HepG2 (cell line): ENCODE measurements around the gene ADPRHL1. TPM values are rescaled to one million over a fixed set of nuclear protein-coding genes. Genes with fewer than 3 reads are reported as not detected.

Source experiments
- ATAC-seq: fragments of 200-7000 bp; cut with Tn5 transposase; 3 replicates; pipeline ENCODE4 v1.9.1; 2020; ENCODE audit warnings: mild to moderate bottlenecking, moderate library complexity
- BruUV-seq: library from RNA; stranded (reverse); fragments of 400-500 nt; replicated peaks from 2 replicates; lab custom pipeline; 2021; lab: Mats Ljungman, UMichigan
- CTCF ChIA-PET: fragments of 300-600 bp; formaldehyde crosslinking; extraction: SDS; loops from one replicate; lab custom pipeline; 2021; ENCODE audit warnings: low total read pairs, inconsistent platforms, low intra/inter-chr PET ratio; lab: Yijun Ruan, JAX
- POLR2A ChIA-PET: fragments of 350-600 bp; sonication (Branson Sonifier 250); formaldehyde crosslinking; loops from one replicate; lab custom pipeline; 2020; ENCODE audit warnings: antibody characterized with exemption, inconsistent platforms; lab: Yijun Ruan, JAX
- DNase-seq: peaks from one replicate; pipeline ENCODE4 v3.0.0-alpha.2; 2015; ENCODE audit warnings: low spot score
- FAIRE-seq: peaks from 3 replicates; lab custom pipeline; 2011; peaks lifted over from hg19 to GRCh38; lab: Jason Lieb, UNC
- H2AFZ ChIP-seq: one replicate; pipeline ENCODE4 v1.6.1; 2011; ENCODE audit warnings: low read length, inconsistent platforms
- H3K27ac ChIP-seq: fragments of 300-600 bp; 3 replicates; pipeline ENCODE4 v1.8.0; 2011; ENCODE audit warnings: mixed run types, mild to moderate bottlenecking, mixed read lengths, low read length, inconsistent platforms; ENCODE audit not compliant: insufficient read depth; ENCODE audit errors: extremely low read length
- H3K27me3 ChIP-seq, 2 experiments: fragments of 200-600 bp in 1 of 2; 2 replicates in 1 of 2; 3 replicates in 1 of 2; pipeline versions ENCODE4 v1.6.0 to v1.8.0; 2011; ENCODE audit warnings: low read length in 2 of 2, mild to moderate bottlenecking in 2 of 2, moderate library complexity in 2 of 2, inconsistent platforms in 1 of 2; ENCODE audit not compliant: insufficient read depth in 2 of 2, control insufficient read depth in 1 of 2
- H3K36me3 ChIP-seq, 2 experiments: fragments of 200-600 bp in 1 of 2; replicated peaks in 1 of 2; 2 replicates in 1 of 2; 3 replicates in 1 of 2; pipeline versions ENCODE4 v1.5.1 to v1.8.0; 2011; ENCODE audit warnings: low read length in 2 of 2, inconsistent platforms in 1 of 2; ENCODE audit not compliant: insufficient read depth in 2 of 2, control insufficient read depth in 1 of 2
- H3K4me1 ChIP-seq: 2 replicates; pipeline ENCODE4 v1.5.1; 2012; ENCODE audit warnings: low read length, inconsistent platforms; ENCODE audit not compliant: insufficient read depth
- H3K4me2 ChIP-seq: 2 replicates; pipeline ENCODE4 v1.6.0; 2011; ENCODE audit warnings: low read depth, low read length, inconsistent platforms
- H3K4me3 ChIP-seq, 3 experiments: fragments of 200-600 bp in 1 of 3; sonication (generic), shearing (Covaris generic) in 1 of 3; replicated peaks in 1 of 3; 2 replicates each; pipeline ENCODE4 v1.5.1; 2011 to 2016; ENCODE audit warnings: low read length in 3 of 3, inconsistent platforms in 2 of 3, low read depth in 2 of 3, mild to moderate bottlenecking in 2 of 3, control low read depth in 1 of 3, mixed read lengths in 1 of 3; ENCODE audit not compliant: insufficient read depth in 1 of 3
- H3K79me2 ChIP-seq: one replicate; pipeline ENCODE4 v1.6.1; 2011; ENCODE audit warnings: low read length, inconsistent platforms; ENCODE audit not compliant: insufficient read depth
- H3K9ac ChIP-seq: 2 replicates; pipeline ENCODE4 v1.6.0; 2011; ENCODE audit warnings: mild to moderate bottlenecking, low read depth, low read length, inconsistent platforms; ENCODE audit not compliant: insufficient read depth
- H3K9me3 ChIP-seq: 2 replicates; pipeline ENCODE4 v1.5.1; 2012; ENCODE audit warnings: mild to moderate bottlenecking, low read length
- H4K20me1 ChIP-seq: 2 replicates; pipeline ENCODE4 v1.6.0; 2011; ENCODE audit warnings: inconsistent platforms, mild to moderate bottlenecking, low read length, moderate library complexity; ENCODE audit not compliant: insufficient read depth
- AKAP8 ChIP-seq: sonication (generic); formaldehyde crosslinking; IDR thresholded peaks from 2 replicates; pipeline ENCODE4 v1.5.1; 2020; ENCODE audit warnings: mild to moderate bottlenecking, missing genetic modification reagents
- ATF7 ChIP-seq, 2 experiments: fragments of 450-650 bp in 1 of 2; sonication (generic) in 1 of 2; formaldehyde crosslinking in 1 of 2; IDR thresholded peaks; 2 replicates each; pipeline versions ENCODE4 v1.4.0 to v1.6.1; 2016 to 2020; ENCODE audit warnings: antibody characterized with exemption in 1 of 2, mild to moderate bottlenecking in 1 of 2, missing genetic modification reagents in 1 of 2
- CBFB ChIP-seq: sonication (generic); formaldehyde crosslinking; IDR thresholded peaks from 2 replicates; pipeline ENCODE4 v1.4.0; 2020; ENCODE audit warnings: missing genetic modification reagents
- CEBPB ChIP-seq: IDR thresholded peaks from 2 replicates; pipeline ENCODE4 v1.6.1; 2011; ENCODE audit warnings: low read depth, low read length, improper control_type of control experiment, borderline replicate concordance
- RORA ChIP-seq: sonication (generic); formaldehyde crosslinking; IDR thresholded peaks from 2 replicates; pipeline ENCODE4 v1.5.0; 2020; ENCODE audit warnings: mild to moderate bottlenecking, missing genetic modification reagents, moderate library complexity
- SRSF4 ChIP-seq: fragments of 200-400 bp; formaldehyde crosslinking; IDR thresholded peaks from one replicate; pipeline ENCODE4 v1.6.1; 2018; ENCODE audit warnings: mild to moderate bottlenecking, low read depth, low read length, moderate library complexity; ENCODE audit not compliant: poor library complexity, severe bottlenecking
- SYNCRIP ChIP-seq: fragments of 200-400 bp; formaldehyde crosslinking; IDR thresholded peaks from 2 replicates; pipeline ENCODE4 v1.6.1; 2018; ENCODE audit warnings: mild to moderate bottlenecking, low read depth, low read length; ENCODE audit not compliant: insufficient read depth
- TBX3 ChIP-seq: fragments of 450-650 bp; IDR thresholded peaks from 2 replicates; pipeline ENCODE4 v1.6.1; 2017; ENCODE audit warnings: antibody characterized with exemption, mild to moderate bottlenecking, inconsistent platforms, borderline replicate concordance
- TCF7 ChIP-seq: sonication (generic); IDR thresholded peaks from 2 replicates; pipeline ENCODE4 v1.6.1; 2016; ENCODE audit warnings: antibody characterized with exemption, low read depth
- ZFP82 ChIP-seq: sonication (generic); formaldehyde crosslinking; IDR thresholded peaks from 2 replicates; pipeline ENCODE4 v1.5.1; 2020; ENCODE audit warnings: mild to moderate bottlenecking, missing genetic modification reagents, borderline replicate concordance
- ZFP90 ChIP-seq: sonication (generic); formaldehyde crosslinking; IDR thresholded peaks from 2 replicates; pipeline ENCODE4 v1.8.0; 2022; ENCODE audit warnings: missing genetic modification reagents, mild to moderate bottlenecking, inconsistent platforms, borderline replicate concordance
- ZNF136 ChIP-seq: sonication (generic); formaldehyde crosslinking; IDR thresholded peaks from 2 replicates; pipeline ENCODE4 v1.8.1; 2022; ENCODE audit warnings: low read depth, mild to moderate bottlenecking, moderate library complexity, missing genetic modification reagents
- ZNF235 ChIP-seq: sonication (generic); formaldehyde crosslinking; IDR thresholded peaks from 2 replicates; pipeline ENCODE4 v1.8.1; 2023; ENCODE audit warnings: mild to moderate bottlenecking, missing genetic modification reagents, borderline replicate concordance
- ZNF605 ChIP-seq: sonication (generic); formaldehyde crosslinking; IDR thresholded peaks from 2 replicates; pipeline ENCODE4 v1.8.0; 2022; ENCODE audit warnings: mild to moderate bottlenecking, missing genetic modification reagents
- WGBS: methylation state at CpG from one replicate; pipeline ENCODE4 v1.1.6; 2017; ENCODE audit warnings: low lambda C conversion rate; 5-methylcytosine and 5-hydroxymethylcytosine counted together
- in situ Hi-C: cut with HindIII; loops from 2 replicates; pipeline ENCODE4 v1.10.0; 2017; ENCODE audit warnings: low pct_unique_long_range_greater_than_20kb; ENCODE audit not compliant: extremely low pct_ligation_motif_present
- intact Hi-C: fragments of 100-400 bp; cut with micrococcal nuclease; formaldehyde crosslinking; loops from one replicate; pipeline ENCODE4 v1.10.0; 2022; ENCODE audit not compliant: unreplicated experiment
- polyA plus RNA-seq, 8 experiments: library from polyadenylated mRNA; depleted of rRNA in 3 of 8; stranded (reverse) in 7 of 8; unstranded in 1 of 8; fragments of >200 nt; fragmentation: Illumina TruSeq in 4 of 8; extraction: Trizol in 4 of 8; gene quantifications; 2 replicates each; pipeline versions ENCODE4 v1.2.1 to v1.2.3, GENCODE V29; 2011 to 2016; ENCODE audit warnings: low read depth in 4 of 8, missing spikeins in 1 of 8, mixed read lengths in 1 of 8; ENCODE audit not compliant: insufficient read depth in 1 of 8
- total RNA-seq, 5 experiments: library from RNA; depleted of rRNA; stranded (reverse); fragments of >200 nt; fragmentation: Illumina TruSeq; extraction: Trizol; gene quantifications; 2 replicates each; pipeline ENCODE4 v1.2.3, GENCODE V29; 2016; ENCODE audit warnings: low read depth in 1 of 5
- TF ChIP-seq, protein P1 (sequence below): sonication (generic); formaldehyde crosslinking; conservative IDR thresholded peaks from 2 replicates; pipeline ENCODE4 v1.8.1; 2023; ENCODE audit warnings: missing genetic modification reagents
- TF ChIP-seq, protein P2 (sequence below): IDR thresholded peaks from 2 replicates; pipeline ENCODE4 v1.6.1; 2016; ENCODE audit warnings: low read depth, control low read depth
- TF ChIP-seq, protein P3 (sequence below), 2 experiments: sonication (generic) in 1 of 2; formaldehyde crosslinking in 1 of 2; IDR thresholded peaks; 2 replicates each; pipeline versions ENCODE4 v1.4.0 to v1.6.1; 2018 to 2020; ENCODE audit warnings: missing genetic modification reagents in 2 of 2, borderline replicate concordance in 1 of 2, low read depth in 1 of 2, mild to moderate bottlenecking in 1 of 2, missing biosample characterization in 1 of 2

The ADPRHL1 gene
- total and polyA plus RNA-seq, 2 of the 13 experiments (the other 11 are each of a cell fraction or from before 2014, with no cell fraction given), result 0.34 to 0.40 TPM

DNA sequence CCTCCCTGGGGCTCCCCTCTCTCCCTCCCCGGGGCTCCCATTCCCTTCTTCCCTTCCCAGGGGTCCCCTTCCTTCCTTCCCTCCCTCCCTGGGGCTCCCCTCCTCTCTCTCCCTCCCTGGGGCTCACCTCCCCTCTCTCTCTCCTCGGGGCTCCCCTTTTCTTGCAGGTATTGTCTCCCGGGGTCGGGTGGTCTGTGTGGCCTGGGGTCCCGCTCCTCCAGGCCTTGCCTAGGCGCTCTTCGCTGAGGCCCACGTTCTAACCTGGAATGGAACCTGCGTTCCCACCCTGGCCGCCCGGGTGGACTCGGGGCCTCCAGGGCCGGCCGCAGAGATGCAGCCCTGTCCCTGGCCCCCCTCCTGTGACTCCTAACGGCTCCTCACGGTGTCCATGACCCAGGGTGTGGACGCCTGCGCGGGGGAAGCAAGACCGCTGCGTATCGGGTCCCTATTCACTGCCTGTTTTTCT lies 38.2 kb upstream of the ADPRHL1 start:
- CTCF ChIA-PET, result no interaction called here
- under 1% methylated on average over 21 of the region's 22 CpGs for WGBS
- ATAC-seq (peak; percentile 37), FAIRE-seq (no peak), DNase-seq (no peak)
- Histone ChIP-seq H3K79me2 (peaks cover 81% of the 10 kb centered on the region), H3K9me3 (no peaks in the 10 kb centered on the region), H3K27me3 (no peaks in the 10 kb centered on the region), H3K4me3 (peak overlapping the region; percentile 83 to 93 (median 89)), H3K9ac (peak overlapping the region; percentile 85), H3K27ac (peak overlapping the region; percentile 79), H2AFZ (no peak overlapping the region), H3K4me1 (peaks cover 75% of the 10 kb centered on the region), H3K4me2 (peak overlapping the region; percentile 97), H3K36me3 (peaks cover 3 to 17% of the 10 kb centered on the region in 2 experiments; a peak in 4 of 5 replicates), H4K20me1 (peaks cover 10% of the 10 kb centered on the region)
- POLR2A ChIA-PET, result no interaction called here
- intact Hi-C loops (loop anchor here (5.0 kb wide), 1 partner anchor 71 kb away; no protein-coding TSS in a partner anchor), in situ Hi-C loops (no loop called here)
- no TSS peak for BruUV-seq
- no peak for TF ChIP-seq ATF7 (IDR thresholded peaks at IDR 0.05)
- TF ChIP-seq ATF7 (CRISPR knock-in tag; IDR thresholded peaks at IDR 0.05), result no peak
- TF ChIP-seq ZNF136, result 0 out of 2 replicates have a peak, but pooled peaks have one; percentile 3
- TF ChIP-seq, protein P1, sequence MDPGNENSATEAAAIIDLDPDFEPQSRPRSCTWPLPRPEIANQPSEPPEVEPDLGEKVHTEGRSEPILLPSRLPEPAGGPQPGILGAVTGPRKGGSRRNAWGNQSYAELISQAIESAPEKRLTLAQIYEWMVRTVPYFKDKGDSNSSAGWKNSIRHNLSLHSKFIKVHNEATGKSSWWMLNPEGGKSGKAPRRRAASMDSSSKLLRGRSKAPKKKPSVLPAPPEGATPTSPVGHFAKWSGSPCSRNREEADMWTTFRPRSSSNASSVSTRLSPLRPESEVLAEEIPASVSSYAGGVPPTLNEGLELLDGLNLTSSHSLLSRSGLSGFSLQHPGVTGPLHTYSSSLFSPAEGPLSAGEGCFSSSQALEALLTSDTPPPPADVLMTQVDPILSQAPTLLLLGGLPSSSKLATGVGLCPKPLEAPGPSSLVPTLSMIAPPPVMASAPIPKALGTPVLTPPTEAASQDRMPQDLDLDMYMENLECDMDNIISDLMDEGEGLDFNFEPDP (CRISPR knock-in tag), result no peak
- TF ChIP-seq ZFP90, result peak; percentile 49; the same call in 1 of the 2 replicates
- TF ChIP-seq TBX3, result no peak
- TF ChIP-seq, protein P2, sequence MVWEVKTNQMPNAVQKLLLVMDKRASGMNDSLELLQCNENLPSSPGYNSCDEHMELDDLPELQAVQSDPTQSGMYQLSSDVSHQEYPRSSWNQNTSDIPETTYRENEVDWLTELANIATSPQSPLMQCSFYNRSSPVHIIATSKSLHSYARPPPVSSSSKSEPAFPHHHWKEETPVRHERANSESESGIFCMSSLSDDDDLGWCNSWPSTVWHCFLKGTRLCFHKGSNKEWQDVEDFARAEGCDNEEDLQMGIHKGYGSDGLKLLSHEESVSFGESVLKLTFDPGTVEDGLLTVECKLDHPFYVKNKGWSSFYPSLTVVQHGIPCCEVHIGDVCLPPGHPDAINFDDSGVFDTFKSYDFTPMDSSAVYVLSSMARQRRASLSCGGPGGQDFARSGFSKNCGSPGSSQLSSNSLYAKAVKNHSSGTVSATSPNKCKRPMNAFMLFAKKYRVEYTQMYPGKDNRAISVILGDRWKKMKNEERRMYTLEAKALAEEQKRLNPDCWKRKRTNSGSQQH, result peak; percentile 34; the same call in 1 of the 2 replicates
- no peak for TF ChIP-seq RORA
- TF ChIP-seq ZNF235 (CRISPR knock-in tag), result 0 out of 2 replicates have a peak, but pooled peaks have one; percentile 12
- no peak for TF ChIP-seq CBFB (CRISPR knock-in tag)
- TF ChIP-seq, protein P3, sequence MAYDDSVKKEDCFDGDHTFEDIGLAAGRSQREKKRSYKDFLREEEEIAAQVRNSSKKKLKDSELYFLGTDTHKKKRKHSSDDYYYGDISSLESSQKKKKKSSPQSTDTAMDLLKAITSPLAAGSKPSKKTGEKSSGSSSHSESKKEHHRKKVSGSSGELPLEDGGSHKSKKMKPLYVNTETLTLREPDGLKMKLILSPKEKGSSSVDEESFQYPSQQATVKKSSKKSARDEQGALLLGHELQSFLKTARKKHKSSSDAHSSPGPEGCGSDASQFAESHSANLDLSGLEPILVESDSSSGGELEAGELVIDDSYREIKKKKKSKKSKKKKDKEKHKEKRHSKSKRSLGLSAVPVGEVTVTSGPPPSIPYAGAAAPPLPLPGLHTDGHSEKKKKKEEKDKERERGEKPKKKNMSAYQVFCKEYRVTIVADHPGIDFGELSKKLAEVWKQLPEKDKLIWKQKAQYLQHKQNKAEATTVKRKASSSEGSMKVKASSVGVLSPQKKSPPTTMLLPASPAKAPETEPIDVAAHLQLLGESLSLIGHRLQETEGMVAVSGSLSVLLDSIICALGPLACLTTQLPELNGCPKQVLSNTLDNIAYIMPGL (CRISPR knock-in tag; IDR thresholded peaks at IDR 0.05; ENCODE audit: borderline replicate concordance in 1 of 2, low read depth in 1 of 2), result 0 out of 4 replicates have a peak, but pooled peaks of 1 of the 2 experiments have one; percentile 35
- TF ChIP-seq ZNF605 (CRISPR knock-in tag), result peak; percentile 23; the same call in 1 of the 2 replicates
- TF ChIP-seq SRSF4, result no peak
- 0 out of 2 replicates have a peak, but pooled peaks have one; percentile 46 for TF ChIP-seq ZFP82
- no peak for TF ChIP-seq TCF7
- no peak for TF ChIP-seq AKAP8 (CRISPR knock-in tag)
- TF ChIP-seq SYNCRIP, result no peak
- no peak for TF ChIP-seq CEBPB
